DOHH2 (cell line): ENCODE results near the gene UBE2Q2.

Experiments used
- CTCF ChIP-seq: fragments of 200-600 bp; sonication (generic); IDR thresholded peaks from one replicate; pipeline ENCODE4 v1.5.1; 2014; ENCODE audit warnings: antibody characterized with exemption, mild to moderate bottlenecking, low read depth, low read length; ENCODE audit not compliant: poor library complexity, severe bottlenecking
- EZH2phosphoT487 ChIP-seq: fragments of 200-600 bp; sonication (generic); IDR thresholded peaks from 2 replicates; pipeline ENCODE4 v1.6.1; 2017; ENCODE audit warnings: borderline replicate concordance, mild to moderate bottlenecking, antibody characterized with exemption, low read length, moderate library complexity, mixed read lengths

DNA sequence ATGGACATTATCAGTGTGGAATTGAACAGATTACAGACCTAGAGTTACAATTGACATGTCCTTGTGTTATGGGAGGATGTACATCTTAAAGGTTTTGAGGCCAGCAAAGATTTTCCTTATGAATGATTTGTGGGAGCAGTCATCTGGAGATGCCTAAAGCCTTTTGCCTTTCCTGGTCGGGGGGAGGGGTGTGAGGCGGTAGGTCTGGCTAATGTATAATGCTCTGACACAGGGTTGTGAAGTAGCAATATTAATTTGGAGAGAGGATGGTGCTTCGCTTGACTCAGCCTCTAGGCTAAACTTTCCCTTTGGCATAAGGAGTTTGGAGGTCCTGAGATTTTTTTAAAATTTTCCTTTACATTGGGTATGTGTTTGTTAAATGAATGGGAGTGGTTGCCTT is 83.7 kb downstream of the UBE2Q2 start:
- no peak for TF ChIP-seq CTCF
- no peak for TF ChIP-seq EZH2phosphoT487
